OCI-LY1 (cell line): Measurements from ENCODE around the gene MATK.

Experiments
- CTCF ChIP-seq: fragments of 200-600 bp; sonication (generic), shearing (Covaris generic); IDR thresholded peaks from 2 replicates; pipeline ENCODE4 v1.5.1; 2017; ENCODE audit warnings: mild to moderate bottlenecking, antibody characterized with exemption, low read length, moderate library complexity, mixed read lengths
- EZH2 ChIP-seq: fragments of 200-600 bp; sonication (generic), shearing (Covaris generic); IDR thresholded peaks from 2 replicates; pipeline ENCODE4 v1.8.0; 2017; ENCODE audit warnings: borderline replicate concordance, mixed run types, mild to moderate bottlenecking, antibody characterized with exemption, low read length, moderate library complexity, mixed read lengths

GRCh38 chr19:3752492-3752891, 33.7 kb downstream of the MATK start:
- TF ChIP-seq CTCF = no peak
- no peak for TF ChIP-seq EZH2
